GM10847 (cell line): ENCODE measurements around the gene SLC2A1.

Source experiments
- POLR2A ChIP-seq: IDR thresholded peaks from 2 replicates; pipeline ENCODE4 v1.6.1; 2011; ENCODE audit not compliant: insufficient read length; ENCODE audit errors: extremely low read depth

The SLC2A1 gene

DNA sequence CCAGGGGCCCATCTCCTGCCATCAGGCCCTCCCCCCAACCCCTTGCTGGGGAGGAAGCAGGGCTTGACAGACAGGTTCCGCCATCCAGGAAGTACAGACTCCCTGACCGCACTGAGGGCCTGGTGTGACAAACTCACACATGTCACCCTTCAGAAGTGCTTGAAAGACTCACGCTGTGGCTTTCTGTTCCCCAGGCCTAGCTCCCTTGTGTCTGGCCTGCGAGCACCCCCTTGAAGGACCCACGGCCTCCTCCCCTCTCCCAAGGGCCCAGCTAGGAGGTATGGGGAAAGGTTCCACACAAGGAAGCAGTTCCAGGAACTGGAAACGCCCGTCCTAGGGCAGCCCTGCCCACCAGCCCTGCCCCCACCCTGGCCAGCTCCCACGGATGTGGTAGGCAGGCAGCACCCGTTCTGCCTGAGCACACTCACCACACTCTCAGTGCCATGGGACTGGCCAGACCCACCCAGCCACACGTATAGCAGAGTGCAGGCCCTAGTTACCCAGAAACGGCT is 26.7 kb downstream of the SLC2A1 start:
- peak; percentile 15 for TF ChIP-seq POLR2A

DNA sequence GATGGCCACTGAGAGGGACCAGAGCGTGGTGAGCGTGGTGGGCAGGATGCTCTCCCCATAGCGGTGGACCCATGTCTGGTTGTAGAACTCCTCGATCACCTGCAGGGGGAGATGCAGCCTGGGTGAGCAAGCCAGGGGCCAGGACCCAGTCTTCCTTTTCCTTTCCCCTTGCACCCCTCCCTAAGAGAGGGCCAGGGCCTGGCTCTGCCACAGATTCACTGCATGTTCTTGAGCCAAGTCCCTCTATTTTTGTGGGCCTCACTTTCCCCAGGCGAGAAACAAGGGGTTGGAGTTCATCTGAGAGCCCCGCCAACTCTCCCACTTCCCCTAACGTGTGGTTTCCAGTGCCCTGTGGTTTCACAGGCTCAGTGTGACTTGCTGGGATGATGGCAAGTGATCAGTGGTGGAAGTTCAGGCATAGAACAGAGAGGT is 27.5 kb downstream of the SLC2A1 start:
- TF ChIP-seq POLR2A, result no peak

DNA sequence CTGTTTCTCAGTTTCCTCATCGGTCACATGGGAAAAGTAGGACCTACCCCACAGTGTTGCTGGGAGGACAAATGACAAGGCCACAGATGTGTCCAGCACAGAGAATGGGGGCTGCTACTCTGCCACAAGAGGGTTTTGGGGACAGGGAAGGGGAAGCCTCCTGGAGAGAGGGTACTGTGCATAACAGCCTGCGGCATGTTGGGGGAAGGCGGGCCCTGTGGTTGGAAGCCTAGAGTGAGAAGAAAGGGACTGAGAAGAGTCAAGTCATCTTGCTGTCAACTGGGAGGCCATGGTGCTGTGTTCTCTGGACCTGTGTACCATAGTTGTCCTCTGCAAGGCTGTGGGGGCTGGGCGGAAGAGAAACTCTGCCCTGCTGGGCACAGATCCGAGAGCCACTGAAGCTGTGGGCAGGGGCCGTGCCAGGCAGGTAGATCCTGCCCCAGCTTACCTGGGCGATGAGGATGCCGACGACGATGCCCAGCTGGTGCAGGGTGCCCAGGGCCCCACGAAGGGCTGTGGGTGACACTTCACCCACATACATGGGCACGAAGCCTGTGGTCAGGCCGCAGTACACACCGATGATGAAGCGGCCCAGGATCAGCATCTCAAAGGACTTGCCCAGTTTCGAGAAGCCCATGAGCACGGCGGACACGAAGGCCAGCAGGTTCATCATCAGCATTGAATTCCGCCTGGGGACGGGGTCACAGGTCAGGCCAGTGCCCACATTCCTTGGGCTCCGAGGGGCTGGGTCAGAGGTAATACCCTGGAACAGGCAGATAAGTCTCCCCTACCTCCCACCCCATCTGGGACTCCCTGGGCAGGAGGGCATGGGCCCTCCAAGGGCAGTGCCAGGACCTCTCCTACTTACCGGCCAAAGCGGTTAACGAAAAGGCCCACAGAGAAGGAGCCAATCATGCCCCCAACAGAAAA is 28.2 kb downstream of the SLC2A1 start:
- no peak for TF ChIP-seq POLR2A

DNA sequence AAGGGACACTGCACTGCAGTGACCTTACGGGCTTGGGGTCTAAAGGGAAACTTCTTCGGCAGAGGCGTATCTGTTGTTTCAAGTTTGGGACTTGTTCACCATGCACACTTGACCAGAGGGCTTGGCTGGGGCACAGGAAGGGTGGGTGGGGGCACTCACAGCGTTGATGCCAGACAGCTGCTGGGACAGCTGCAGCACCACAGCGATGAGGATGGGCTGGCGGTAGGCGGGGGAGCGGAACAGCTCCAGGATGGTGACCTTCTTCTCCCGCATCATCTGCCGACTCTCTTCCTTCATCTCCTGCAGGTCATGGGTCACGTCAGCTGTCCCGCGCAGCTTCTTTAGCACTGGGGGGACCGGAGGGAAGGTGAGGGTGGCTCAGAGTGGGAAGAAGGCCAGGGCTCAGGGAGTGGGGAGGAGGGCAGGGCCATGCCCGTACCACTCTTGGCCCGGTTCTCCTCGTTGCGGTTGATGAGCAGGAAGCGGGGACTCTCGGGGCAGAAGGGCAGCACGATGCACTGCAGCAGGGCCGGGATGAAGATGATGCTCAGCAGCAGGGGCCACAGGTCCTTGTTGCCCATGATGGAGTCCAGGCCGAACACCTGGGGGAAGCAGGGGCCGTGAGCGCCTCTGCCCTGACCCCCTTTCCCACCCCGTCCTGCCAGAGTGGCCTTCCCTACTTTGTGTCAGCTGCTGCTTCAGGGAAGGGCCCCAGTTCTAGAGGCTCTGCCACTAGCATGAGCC is 29.1 kb downstream of the SLC2A1 start:
- TF ChIP-seq POLR2A, result no peak

- no peak for TF ChIP-seq POLR2A
These were observed 29.8 kb downstream of the SLC2A1 start for GRCh38 chr1:42928859-42929258.

GRCh38 chr1:42927920-42928505 is 30.7 kb downstream of the SLC2A1 start:
- TF ChIP-seq POLR2A, result no peak

DNA sequence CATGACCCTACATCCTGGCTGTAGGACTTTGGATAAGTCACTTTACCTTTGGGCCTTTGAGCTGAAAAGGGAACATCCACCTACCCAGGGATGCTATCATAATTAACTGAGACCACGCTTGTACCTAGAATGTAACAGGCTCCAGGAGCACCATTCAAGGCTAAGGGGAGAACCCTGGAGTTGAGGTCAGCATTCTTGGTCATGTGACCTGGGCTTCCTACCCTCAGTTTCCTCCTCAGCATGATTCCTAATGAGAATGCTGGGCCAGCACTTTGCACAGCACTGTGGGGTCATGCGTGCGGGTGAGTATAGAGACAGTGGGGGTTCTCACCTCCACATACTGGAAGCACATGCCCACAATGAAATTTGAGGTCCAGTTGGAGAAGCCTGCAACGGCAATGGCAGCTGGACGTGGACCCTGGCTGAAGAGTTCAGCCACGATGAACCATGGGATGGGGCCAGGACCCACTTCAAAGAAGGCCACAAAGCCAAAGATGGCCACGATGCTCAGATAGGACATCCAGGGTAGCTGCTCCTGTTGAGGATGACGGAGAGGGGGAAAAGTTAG is 31.3 kb downstream of the SLC2A1 start:
- TF ChIP-seq POLR2A, result no peak

- TF ChIP-seq POLR2A, result no peak
These were observed 31.8 kb downstream of the SLC2A1 start for GRCh38 chr1:42926879-42927242.

DNA sequence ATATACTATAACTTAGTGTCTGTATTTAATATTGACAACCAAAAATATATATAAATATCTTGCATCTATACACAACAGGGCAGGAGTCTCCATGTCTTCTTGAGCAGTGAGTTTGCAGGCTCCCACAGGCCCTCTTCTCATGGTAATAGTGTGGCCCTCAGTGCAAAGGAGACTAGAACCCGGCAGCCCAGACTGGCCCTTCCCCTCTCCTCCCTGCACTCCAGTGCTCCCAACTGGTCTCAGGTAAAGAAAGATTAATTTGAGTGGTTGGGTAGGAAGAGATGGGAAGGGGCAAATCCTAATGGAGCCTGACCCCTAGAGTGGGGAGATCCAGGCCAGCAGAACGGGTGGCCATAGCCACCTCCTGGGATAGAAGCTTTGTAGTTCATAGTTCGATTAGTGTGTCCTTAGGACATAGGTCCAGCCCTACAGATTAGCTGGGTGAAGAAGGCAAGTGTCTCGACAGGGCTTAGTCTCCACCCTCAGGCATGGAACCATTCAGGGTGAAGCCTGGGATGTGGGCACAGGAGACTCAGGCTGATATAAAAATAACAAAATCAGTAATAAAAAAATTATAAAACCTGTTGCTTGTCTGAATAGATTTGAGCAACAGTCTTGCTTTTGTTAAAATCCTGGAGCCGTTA is 32.3 kb downstream of the SLC2A1 start:
- no peak for TF ChIP-seq POLR2A

- no peak for TF ChIP-seq POLR2A
These were observed 33.6 kb downstream of the SLC2A1 start for GRCh38 chr1:42924851-42925760.

GRCh38 chr1:42924082-42924850 is 34.4 kb downstream of the SLC2A1 start:
- peak; percentile 71 for TF ChIP-seq POLR2A

DNA sequence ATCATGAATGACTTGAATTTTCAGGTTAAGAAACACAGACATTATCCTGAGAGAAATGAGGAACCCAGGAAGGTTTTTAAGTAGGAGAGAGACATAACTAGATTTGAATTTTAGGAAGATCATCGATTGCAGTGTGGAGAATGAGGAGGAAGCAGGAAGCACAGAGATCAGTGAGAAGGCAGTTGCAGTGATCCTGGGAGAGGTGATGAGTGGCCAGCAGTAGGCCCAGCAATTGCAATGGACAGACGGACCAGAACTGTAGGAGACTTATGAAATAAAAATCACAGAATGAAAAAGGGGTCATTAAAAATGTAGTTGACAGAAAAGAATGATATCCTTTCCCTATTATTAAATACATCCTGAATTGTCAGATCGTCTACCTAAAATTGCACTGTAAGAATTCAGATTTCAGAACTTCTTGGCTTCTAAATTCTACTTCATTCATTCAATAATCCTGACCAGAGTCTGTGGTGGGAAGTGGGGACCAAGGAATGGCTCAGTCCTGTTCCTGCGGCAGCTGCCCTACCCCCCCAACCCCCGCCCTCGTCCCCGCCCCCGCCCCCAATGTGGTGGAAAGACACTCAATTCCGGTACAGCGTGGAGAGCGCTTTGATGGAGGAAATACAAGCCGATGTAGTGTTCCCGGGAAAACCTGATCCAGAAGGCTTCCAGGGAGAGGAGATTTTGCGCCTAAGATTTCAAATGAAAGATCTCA is 35.1 kb downstream of the SLC2A1 start:
- no peak for TF ChIP-seq POLR2A
